Measurements from ENCODE around the gene PLD3.

The PLD3 gene

DNA sequence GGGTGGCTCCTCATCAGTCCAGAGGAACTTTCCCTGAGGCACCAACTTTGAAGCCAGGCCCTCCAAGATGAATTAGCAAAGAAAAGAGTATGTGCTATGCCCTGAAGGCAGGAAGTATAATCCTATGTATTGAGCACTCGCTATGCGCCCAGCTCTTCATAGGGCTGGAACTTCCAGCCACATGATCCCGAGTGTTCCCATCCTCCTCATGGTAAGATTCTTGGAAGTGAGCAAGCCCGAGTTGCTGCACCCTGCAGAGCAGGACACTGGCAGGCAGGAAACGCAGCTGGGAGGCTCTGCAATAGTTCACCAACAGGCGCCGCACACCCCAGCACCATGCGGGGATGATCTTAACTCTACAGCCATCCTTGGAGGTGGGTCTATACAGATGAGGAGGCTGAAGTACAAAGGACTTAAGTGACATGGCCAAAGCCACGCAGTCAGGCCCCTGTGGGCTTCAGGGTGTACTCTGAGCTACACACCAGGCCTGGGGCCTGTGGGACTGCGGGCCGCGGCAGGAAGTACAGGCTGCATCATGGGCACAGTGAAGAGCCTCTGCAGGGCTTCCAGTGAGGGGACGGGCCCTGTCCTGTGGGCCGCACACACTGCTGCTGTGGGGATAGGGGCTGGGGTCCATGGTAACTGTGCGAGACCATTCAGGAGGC, 25.4 kb upstream of the PLD3 start:
- Histone ChIP-seq H3K4me2 (ENCODE audit: low read length) (no peak overlapping the region), H3K36me3 (ENCODE audit: control insufficient read depth, low read length) (peaks cover 70% of the 10 kb centered on the region), H3F3A (ENCODE audit: control insufficient read depth, insufficient read depth) (no peaks in the 10 kb centered on the region), H3K9me3 (ENCODE audit: control insufficient read depth, insufficient read depth, low read length) (no peaks in the 10 kb centered on the region), H3K79me2 (ENCODE audit: control insufficient read depth, low read length) (no peaks in the 10 kb centered on the region), H4K20me1 (ENCODE audit: control insufficient read depth, insufficient read depth, low read depth, low read length) (no peaks in the 10 kb centered on the region), H3K4me1 (ENCODE audit: control insufficient read depth, low read length) (no peaks in the 10 kb centered on the region), H3K27me3 (ENCODE audit: control insufficient read depth, low read length) (no peaks in the 10 kb centered on the region), H3K4me3 (ENCODE audit: low read length) (no peak overlapping the region), H3K27ac (ENCODE audit: low read depth, low read length) (no peak overlapping the region), H3K9me2 (replicated peaks; ENCODE audit: control insufficient read depth, low read length) (no peaks in the 10 kb centered on the region)
- TF ChIP-seq EZH2phosphoT487 (IDR thresholded peaks at IDR 0.05; ENCODE audit: borderline replicate concordance, low read length), result no peak
- TF ChIP-seq, protein P1, sequence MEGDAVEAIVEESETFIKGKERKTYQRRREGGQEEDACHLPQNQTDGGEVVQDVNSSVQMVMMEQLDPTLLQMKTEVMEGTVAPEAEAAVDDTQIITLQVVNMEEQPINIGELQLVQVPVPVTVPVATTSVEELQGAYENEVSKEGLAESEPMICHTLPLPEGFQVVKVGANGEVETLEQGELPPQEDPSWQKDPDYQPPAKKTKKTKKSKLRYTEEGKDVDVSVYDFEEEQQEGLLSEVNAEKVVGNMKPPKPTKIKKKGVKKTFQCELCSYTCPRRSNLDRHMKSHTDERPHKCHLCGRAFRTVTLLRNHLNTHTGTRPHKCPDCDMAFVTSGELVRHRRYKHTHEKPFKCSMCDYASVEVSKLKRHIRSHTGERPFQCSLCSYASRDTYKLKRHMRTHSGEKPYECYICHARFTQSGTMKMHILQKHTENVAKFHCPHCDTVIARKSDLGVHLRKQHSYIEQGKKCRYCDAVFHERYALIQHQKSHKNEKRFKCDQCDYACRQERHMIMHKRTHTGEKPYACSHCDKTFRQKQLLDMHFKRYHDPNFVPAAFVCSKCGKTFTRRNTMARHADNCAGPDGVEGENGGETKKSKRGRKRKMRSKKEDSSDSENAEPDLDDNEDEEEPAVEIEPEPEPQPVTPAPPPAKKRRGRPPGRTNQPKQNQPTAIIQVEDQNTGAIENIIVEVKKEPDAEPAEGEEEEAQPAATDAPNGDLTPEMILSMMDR (IDR thresholded peaks at IDR 0.05; ENCODE audit: low read depth, low read length, poor library complexity, severe bottlenecking), result no peak

DNA sequence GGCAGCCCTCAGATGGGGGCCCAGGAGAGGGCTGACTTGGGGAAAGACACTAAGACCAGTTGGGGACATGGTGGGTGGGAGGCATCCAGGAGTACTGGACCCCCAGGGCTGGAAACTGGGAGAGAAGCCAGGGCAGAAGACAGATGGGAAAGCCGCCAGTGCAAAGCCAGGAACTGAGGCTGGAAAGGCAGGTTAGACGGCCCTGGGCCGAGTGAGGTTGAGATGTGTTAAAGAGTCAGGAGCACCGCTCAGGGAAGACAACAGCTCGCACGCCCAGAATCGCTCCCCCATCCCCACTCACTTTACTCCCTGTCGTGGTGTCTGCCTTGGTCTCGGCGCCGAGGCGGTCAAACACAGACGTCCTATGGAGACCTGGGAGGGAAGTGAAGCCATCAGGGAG, 24.8 kb upstream of the PLD3 start:
- Histone ChIP-seq H3K4me1 (ENCODE audit: control insufficient read depth, low read length) (no peaks in the 10 kb centered on the region), H3K79me2 (ENCODE audit: control insufficient read depth, low read length) (no peaks in the 10 kb centered on the region), H3K27ac (ENCODE audit: low read depth, low read length) (no peak overlapping the region), H3K4me2 (ENCODE audit: low read length) (no peak overlapping the region), H3K27me3 (ENCODE audit: control insufficient read depth, low read length) (no peaks in the 10 kb centered on the region), H3F3A (ENCODE audit: control insufficient read depth, insufficient read depth) (no peaks in the 10 kb centered on the region), H3K4me3 (ENCODE audit: low read length) (no peak overlapping the region), H4K20me1 (ENCODE audit: control insufficient read depth, insufficient read depth, low read depth, low read length) (no peaks in the 10 kb centered on the region), H3K9me2 (replicated peaks; ENCODE audit: control insufficient read depth, low read length) (no peaks in the 10 kb centered on the region), H3K9me3 (ENCODE audit: control insufficient read depth, insufficient read depth, low read length) (no peaks in the 10 kb centered on the region), H3K36me3 (ENCODE audit: control insufficient read depth, low read length) (peaks cover 73% of the 10 kb centered on the region)
- TF ChIP-seq, protein P1 (IDR thresholded peaks at IDR 0.05; ENCODE audit: low read depth, low read length, poor library complexity, severe bottlenecking), result no peak
- TF ChIP-seq EZH2phosphoT487 (IDR thresholded peaks at IDR 0.05; ENCODE audit: borderline replicate concordance, low read length), result no peak

DNA sequence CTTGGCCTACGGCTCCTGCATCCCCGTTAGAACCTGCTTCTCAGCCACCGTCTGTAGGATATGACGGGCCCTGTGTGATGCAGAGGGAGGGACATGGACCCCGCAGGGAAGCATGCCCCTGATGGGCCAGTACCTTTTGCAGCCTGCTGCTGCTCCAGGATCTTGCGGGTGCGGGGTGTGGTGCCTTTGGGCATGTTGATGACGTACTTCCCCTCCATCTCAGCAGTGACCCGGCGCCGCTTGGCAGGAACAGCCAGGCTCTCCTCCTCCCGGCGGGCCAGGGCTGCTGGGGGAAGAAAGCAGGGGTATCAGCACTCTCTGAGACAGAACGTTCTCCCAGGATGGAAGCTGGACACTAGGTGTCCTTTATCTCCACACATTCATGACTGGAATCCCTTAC, 22.3 kb upstream of the PLD3 start:
- Histone ChIP-seq H3K36me3 (ENCODE audit: control insufficient read depth, low read length) (peaks cover 77% of the 10 kb centered on the region), H3K9me3 (ENCODE audit: control insufficient read depth, insufficient read depth, low read length) (no peaks in the 10 kb centered on the region), H3K27ac (ENCODE audit: low read depth, low read length) (no peak overlapping the region), H3F3A (ENCODE audit: control insufficient read depth, insufficient read depth) (no peaks in the 10 kb centered on the region), H4K20me1 (ENCODE audit: control insufficient read depth, insufficient read depth, low read depth, low read length) (no peaks in the 10 kb centered on the region), H3K9me2 (replicated peaks; ENCODE audit: control insufficient read depth, low read length) (no peaks in the 10 kb centered on the region), H3K27me3 (ENCODE audit: control insufficient read depth, low read length) (no peaks in the 10 kb centered on the region), H3K4me1 (ENCODE audit: control insufficient read depth, low read length) (no peaks in the 10 kb centered on the region), H3K4me3 (ENCODE audit: low read length) (no peak overlapping the region), H3K79me2 (ENCODE audit: control insufficient read depth, low read length) (no peaks in the 10 kb centered on the region), H3K4me2 (ENCODE audit: low read length) (no peak overlapping the region)
- TF ChIP-seq, protein P1 (IDR thresholded peaks at IDR 0.05; ENCODE audit: low read depth, low read length, poor library complexity, severe bottlenecking), result no peak
- TF ChIP-seq EZH2phosphoT487 (IDR thresholded peaks at IDR 0.05; ENCODE audit: borderline replicate concordance, low read length), result no peak
